Smooth muscle cell (in vitro differentiated cells): ENCODE measurements around the gene CPSF3. TPM values are rescaled to one million over a fixed set of nuclear protein-coding genes. Genes with fewer than 3 reads are reported as not detected.
A peak's percentile ranks its signal among the peaks of the same experiment; 100 is the strongest.

Experiments used
- DNase-seq: peaks from one replicate; lab custom pipeline; 2025; ENCODE audit not compliant: unreplicated experiment; lab: John Stamatoyannopoulos, UW
- H2AFZ ChIP-seq: fragments of 200-600 bp; sonication (generic); 2 replicates; pipeline ENCODE4 v1.6.0; 2016; ENCODE audit warnings: antibody characterized with exemption, low read depth, mild to moderate bottlenecking
- H3F3A ChIP-seq: fragments of 200-600 bp; sonication (generic); 2 replicates; pipeline ENCODE4 v1.6.0; 2017; ENCODE audit warnings: antibody characterized with exemption, low read depth
- H3K27ac ChIP-seq: fragments of 200-600 bp; sonication (generic); 2 replicates; pipeline ENCODE4 v1.5.1; 2016; ENCODE audit warnings: low read depth, mild to moderate bottlenecking
- H3K27me3 ChIP-seq: fragments of 200-600 bp; sonication (generic); 2 replicates; pipeline ENCODE4 v1.6.1; 2016; ENCODE audit warnings: low read depth, mild to moderate bottlenecking
- H3K36me3 ChIP-seq: fragments of 200-600 bp; sonication (generic); 2 replicates; pipeline ENCODE4 v1.5.1; 2016; ENCODE audit warnings: low read depth
- H3K4me1 ChIP-seq: fragments of 200-600 bp; sonication (generic); 2 replicates; pipeline ENCODE4 v1.5.1; 2016; ENCODE audit warnings: low read depth
- H3K4me2 ChIP-seq: fragments of 200-600 bp; sonication (generic); 2 replicates; pipeline ENCODE4 v1.6.0; 2016; ENCODE audit warnings: mild to moderate bottlenecking
- H3K4me3 ChIP-seq: fragments of 200-600 bp; sonication (generic); 2 replicates; pipeline ENCODE4 v1.5.1; 2016; ENCODE audit warnings: mild to moderate bottlenecking
- H3K79me2 ChIP-seq: fragments of 200-600 bp; sonication (generic); 2 replicates; pipeline ENCODE4 v1.6.0; 2016; ENCODE audit warnings: low read depth, mild to moderate bottlenecking
- H3K9ac ChIP-seq: fragments of 200-600 bp; sonication (generic); 2 replicates; pipeline ENCODE4 v1.6.0; 2016; ENCODE audit warnings: low read depth
- H3K9me3 ChIP-seq: fragments of 200-600 bp; sonication (generic); replicated peaks from 2 replicates; pipeline ENCODE4 v1.5.1; 2016; ENCODE audit warnings: low read depth
- H4K20me1 ChIP-seq: fragments of 200-600 bp; sonication (generic); 2 replicates; pipeline ENCODE4 v1.6.0; 2016; ENCODE audit warnings: low read depth
- WGBS: methylation state at CpG from one replicate; pipeline ENCODE4 v1.1.7; 2016; ENCODE audit warnings: low lambda C conversion rate; 5-methylcytosine and 5-hydroxymethylcytosine counted together
- polyA plus RNA-seq: library from polyadenylated mRNA; unstranded; fragments of >200 nt; fragmentation: Nextera tagmentation; extraction: Ambion mirVana; gene quantifications from 2 replicates; pipeline ENCODE4 v1.2.1, GENCODE V29; 2016
- total RNA-seq: library from RNA; depleted of rRNA; stranded (reverse); fragments of >200 nt; gene quantifications from 2 replicates; pipeline ENCODE4 v1.2.3, GENCODE V29; 2014
- TF ChIP-seq, protein P1 (sequence below): fragments of 200-600 bp; sonication (generic); IDR thresholded peaks from 2 replicates; pipeline ENCODE4 v1.5.1; 2017; ENCODE audit warnings: borderline replicate concordance, mild to moderate bottlenecking, antibody characterized with exemption; ENCODE audit not compliant: insufficient read depth, poor library complexity, severe bottlenecking

The CPSF3 gene
- total and polyA plus RNA-seq, 2 experiments from 2014 or later, result 30.3 to 52.6 TPM

DNA sequence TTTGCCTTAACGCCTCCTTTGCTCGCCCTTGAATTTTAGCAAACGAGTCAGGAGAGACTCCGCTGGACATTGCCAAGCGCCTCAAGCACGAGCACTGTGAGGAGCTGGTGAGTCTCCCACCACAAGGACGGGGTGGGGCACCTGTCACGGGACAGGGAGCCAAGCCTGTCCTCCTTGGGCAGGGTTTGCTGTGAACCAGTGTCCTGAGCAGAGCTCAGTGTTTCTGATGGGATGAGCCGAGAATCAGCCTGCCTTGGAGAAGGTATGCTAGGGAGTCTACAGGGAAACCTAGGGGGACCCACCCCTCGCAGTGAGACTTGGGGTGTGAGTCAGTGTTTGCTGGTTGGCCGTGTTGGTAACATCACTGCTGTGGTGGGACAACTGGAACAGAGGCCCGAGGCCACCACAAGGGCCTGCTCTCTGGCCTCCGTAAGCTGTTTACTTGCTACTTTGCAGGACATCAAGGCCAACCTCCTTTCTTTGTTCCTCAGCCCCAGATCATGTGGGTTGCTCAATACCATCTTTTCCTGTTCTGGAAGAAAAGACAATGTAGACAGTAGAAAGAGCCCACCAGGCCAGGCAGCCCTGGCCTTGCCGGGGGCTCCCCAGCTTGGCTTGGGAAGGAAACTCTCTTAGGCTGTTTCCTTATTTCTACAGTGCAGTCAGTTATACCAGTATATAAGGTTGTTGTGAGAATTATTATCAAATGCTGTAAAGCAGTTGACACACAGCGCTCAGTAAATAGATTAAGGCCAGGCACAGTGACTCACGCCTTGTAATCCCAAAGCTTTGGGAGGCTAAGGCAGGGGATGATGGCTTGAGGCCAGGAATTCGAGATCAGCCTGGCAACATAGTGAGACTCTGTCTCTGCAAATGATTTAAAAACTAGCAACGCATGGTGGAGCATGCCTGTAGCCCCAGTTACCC lies 42.5 kb upstream of the CPSF3 start:
- H3K36me3 ChIP-seq, result no peaks in the 10 kb centered on the region
- H3K9me3 ChIP-seq, result no peaks in the 10 kb centered on the region
- TF ChIP-seq, protein P1, sequence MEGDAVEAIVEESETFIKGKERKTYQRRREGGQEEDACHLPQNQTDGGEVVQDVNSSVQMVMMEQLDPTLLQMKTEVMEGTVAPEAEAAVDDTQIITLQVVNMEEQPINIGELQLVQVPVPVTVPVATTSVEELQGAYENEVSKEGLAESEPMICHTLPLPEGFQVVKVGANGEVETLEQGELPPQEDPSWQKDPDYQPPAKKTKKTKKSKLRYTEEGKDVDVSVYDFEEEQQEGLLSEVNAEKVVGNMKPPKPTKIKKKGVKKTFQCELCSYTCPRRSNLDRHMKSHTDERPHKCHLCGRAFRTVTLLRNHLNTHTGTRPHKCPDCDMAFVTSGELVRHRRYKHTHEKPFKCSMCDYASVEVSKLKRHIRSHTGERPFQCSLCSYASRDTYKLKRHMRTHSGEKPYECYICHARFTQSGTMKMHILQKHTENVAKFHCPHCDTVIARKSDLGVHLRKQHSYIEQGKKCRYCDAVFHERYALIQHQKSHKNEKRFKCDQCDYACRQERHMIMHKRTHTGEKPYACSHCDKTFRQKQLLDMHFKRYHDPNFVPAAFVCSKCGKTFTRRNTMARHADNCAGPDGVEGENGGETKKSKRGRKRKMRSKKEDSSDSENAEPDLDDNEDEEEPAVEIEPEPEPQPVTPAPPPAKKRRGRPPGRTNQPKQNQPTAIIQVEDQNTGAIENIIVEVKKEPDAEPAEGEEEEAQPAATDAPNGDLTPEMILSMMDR, result no peak
- peaks cover 26% of the 10 kb centered on the region for H3F3A ChIP-seq
- H3K9ac ChIP-seq, result peak overlapping the region; percentile 82
- H3K27me3 ChIP-seq, result no peaks in the 10 kb centered on the region
- peak; percentile 62 for DNase-seq
- peaks cover 3% of the 10 kb centered on the region for H4K20me1 ChIP-seq
- H3K4me1 ChIP-seq, result no peaks in the 10 kb centered on the region
- peak overlapping the region; percentile 98 for H3K27ac ChIP-seq
- no peak overlapping the region for H3K4me3 ChIP-seq
- H3K4me2 ChIP-seq, result peak overlapping the region; percentile 74
- 43% methylated on average over 18 of the region's 18 CpGs for WGBS
- H2AFZ ChIP-seq, result no peak overlapping the region
- no peaks in the 10 kb centered on the region for H3K79me2 ChIP-seq

DNA sequence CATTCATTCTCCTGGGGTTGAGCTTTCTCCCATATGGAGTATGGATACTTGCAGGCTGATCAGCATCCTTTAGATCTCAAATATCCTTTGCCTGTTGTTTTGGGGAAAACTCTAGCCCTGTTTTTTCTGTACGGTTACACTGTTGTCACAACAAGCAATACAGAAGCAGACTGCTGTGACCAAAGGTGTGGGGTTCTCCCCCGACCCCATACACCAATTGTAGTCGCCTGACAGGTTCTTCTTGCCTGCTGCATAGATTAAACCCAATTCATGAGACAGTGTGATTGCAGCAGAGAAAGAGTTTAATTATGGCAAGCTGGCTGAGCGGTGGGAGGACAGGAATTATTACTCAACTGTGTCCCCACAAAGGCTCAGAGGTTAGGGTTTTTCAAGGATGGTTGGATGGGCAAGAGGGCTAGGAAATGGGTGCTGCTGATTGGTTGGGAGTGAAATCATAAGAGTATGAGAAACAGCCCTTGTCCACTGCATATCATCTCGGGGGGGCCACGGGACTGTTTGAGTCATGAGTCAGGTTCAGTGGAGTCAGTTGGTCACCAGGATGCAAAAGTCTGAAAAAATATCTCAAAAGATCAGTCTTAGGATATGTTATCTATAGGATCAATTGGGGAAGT lies 40.7 kb upstream of the CPSF3 start:
- H3K79me2 ChIP-seq, result no peaks in the 10 kb centered on the region
- H3K9ac ChIP-seq, result no peak overlapping the region
- H3K27me3 ChIP-seq, result no peaks in the 10 kb centered on the region
- no peak for DNase-seq
- H3K27ac ChIP-seq, result no peak overlapping the region
- H3K4me1 ChIP-seq, result no peaks in the 10 kb centered on the region
- no peak overlapping the region for H2AFZ ChIP-seq
- TF ChIP-seq, protein P1, result no peak
- H3K9me3 ChIP-seq, result no peaks in the 10 kb centered on the region
- no peak overlapping the region for H3K4me2 ChIP-seq
- H3K4me3 ChIP-seq, result no peak overlapping the region
- peaks cover 3% of the 10 kb centered on the region for H4K20me1 ChIP-seq
- 86% methylated on average over 6 of the region's 6 CpGs for WGBS
- no peaks in the 10 kb centered on the region for H3K36me3 ChIP-seq
- H3F3A ChIP-seq, result peaks cover 18% of the 10 kb centered on the region

DNA sequence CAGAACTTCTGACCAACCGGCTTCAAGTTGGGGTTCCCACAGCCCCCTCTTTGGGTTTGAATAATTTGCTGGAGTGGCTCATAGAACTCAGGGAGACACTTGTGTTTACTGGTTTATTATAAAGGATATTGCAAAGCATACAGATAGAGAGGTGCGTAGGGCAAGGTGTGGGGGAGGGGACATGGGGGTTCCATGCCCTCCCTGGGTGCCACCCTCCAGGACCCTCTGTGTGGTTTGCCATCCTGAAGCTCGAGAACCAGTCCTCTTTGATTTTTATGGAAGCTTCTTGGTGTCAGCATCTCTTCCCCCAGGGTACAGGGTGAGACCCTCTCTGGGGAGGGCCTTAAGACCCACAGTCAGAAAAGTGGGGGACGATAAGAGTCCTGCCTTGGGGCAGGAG lies 38.9 kb upstream of the CPSF3 start:
- H3K4me3 ChIP-seq, result no peak overlapping the region

More for the DNA sequence above, 38.9 kb upstream of the CPSF3 start:
- peaks cover 3% of the 10 kb centered on the region for H4K20me1 ChIP-seq
- H3K36me3 ChIP-seq, result no peaks in the 10 kb centered on the region
- no peaks in the 10 kb centered on the region for H3K27me3 ChIP-seq
- no peak overlapping the region for H3K4me2 ChIP-seq
- no peak overlapping the region for H2AFZ ChIP-seq
- no peak overlapping the region for H3K9ac ChIP-seq
- H3K9me3 ChIP-seq, result no peaks in the 10 kb centered on the region
- TF ChIP-seq, protein P1, result no peak
- no peak overlapping the region for H3K27ac ChIP-seq
- H3K4me1 ChIP-seq, result no peaks in the 10 kb centered on the region
- peaks cover 17% of the 10 kb centered on the region for H3F3A ChIP-seq
- WGBS, result 94% methylated on average over 4 of the region's 4 CpGs
- DNase-seq, result no peak
- no peaks in the 10 kb centered on the region for H3K79me2 ChIP-seq
